22Rv1 (cell line): ENCODE measurements around the gene MGRN1.

ENCODE experiments used
- ZFX ChIP-seq: fragments of 450-650 bp; IDR thresholded peaks from 2 replicates; pipeline ENCODE4 v1.6.1; 2017; ENCODE audit warnings: antibody characterized with exemption, borderline replicate concordance
- TF ChIP-seq, protein P1 (sequence below): fragments of 450-650 bp; IDR thresholded peaks from 2 replicates; pipeline ENCODE4 v1.5.1; 2017; ENCODE audit warnings: mild to moderate bottlenecking

GRCh38 chr16:4603624-4604170 lies 20.9 kb upstream of the MGRN1 start:
- TF ChIP-seq, protein P1, sequence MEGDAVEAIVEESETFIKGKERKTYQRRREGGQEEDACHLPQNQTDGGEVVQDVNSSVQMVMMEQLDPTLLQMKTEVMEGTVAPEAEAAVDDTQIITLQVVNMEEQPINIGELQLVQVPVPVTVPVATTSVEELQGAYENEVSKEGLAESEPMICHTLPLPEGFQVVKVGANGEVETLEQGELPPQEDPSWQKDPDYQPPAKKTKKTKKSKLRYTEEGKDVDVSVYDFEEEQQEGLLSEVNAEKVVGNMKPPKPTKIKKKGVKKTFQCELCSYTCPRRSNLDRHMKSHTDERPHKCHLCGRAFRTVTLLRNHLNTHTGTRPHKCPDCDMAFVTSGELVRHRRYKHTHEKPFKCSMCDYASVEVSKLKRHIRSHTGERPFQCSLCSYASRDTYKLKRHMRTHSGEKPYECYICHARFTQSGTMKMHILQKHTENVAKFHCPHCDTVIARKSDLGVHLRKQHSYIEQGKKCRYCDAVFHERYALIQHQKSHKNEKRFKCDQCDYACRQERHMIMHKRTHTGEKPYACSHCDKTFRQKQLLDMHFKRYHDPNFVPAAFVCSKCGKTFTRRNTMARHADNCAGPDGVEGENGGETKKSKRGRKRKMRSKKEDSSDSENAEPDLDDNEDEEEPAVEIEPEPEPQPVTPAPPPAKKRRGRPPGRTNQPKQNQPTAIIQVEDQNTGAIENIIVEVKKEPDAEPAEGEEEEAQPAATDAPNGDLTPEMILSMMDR, result no peak
- TF ChIP-seq ZFX, result no peak
